Heart left ventricle (tissue), 16 donors: ENCODE data around the gene SHMT2. TPM values are rescaled to one million over a fixed set of nuclear protein-coding genes. Genes with fewer than 3 reads are reported as not detected.

ENCODE experiments used
- ATAC-seq, 4 donors: fragments of 200-7000 bp; cut with Tn5 transposase; one replicate each; pipeline ENCODE4 v1.9.1; 2020 to 2022; ENCODE audit warnings: moderate library complexity in 4 of 4, mild to moderate bottlenecking in 3 of 4, moderate number of reproducible peaks in 1 of 4
- DNase-seq, 5 donors: peaks; one replicate each; pipeline ENCODE4 v3.0.0-alpha.2; 2020
- H3K27ac ChIP-seq, 12 donors: fragments of 200-600 bp; sonication (generic) in 4 of 12; one replicate each; pipeline versions ENCODE4 v1.5.0 to v1.8.0; 2016 to 2022; ENCODE audit warnings: mild to moderate bottlenecking in 2 of 12
- H3K27me3 ChIP-seq, 9 donors: fragments of 200-600 bp; sonication (generic) in 2 of 9; one replicate each; pipeline versions ENCODE4 v1.5.1 to v1.8.0; 2016 to 2022; ENCODE audit warnings: mild to moderate bottlenecking in 3 of 9
- H3K36me3 ChIP-seq, 9 donors: fragments of 200-600 bp; sonication (generic) in 2 of 9; one replicate each; pipeline versions ENCODE4 v1.5.0 to v1.8.0; 2018 to 2022; ENCODE audit warnings: mild to moderate bottlenecking in 2 of 9
- H3K4me1 ChIP-seq, 12 donors: fragments of 200-600 bp; sonication (generic) in 4 of 12; one replicate each; pipeline versions ENCODE4 v1.5.0 to v1.8.0; 2016 to 2022; ENCODE audit warnings: mild to moderate bottlenecking in 3 of 12
- H3K4me3 ChIP-seq, 12 donors: fragments of 200-600 bp; sonication (generic) in 4 of 12; one replicate each; pipeline versions ENCODE4 v1.5.0 to v1.8.0; 2017 to 2022; ENCODE audit warnings: mild to moderate bottlenecking in 9 of 12, moderate library complexity in 4 of 12
- H3K9me3 ChIP-seq, 12 donors: fragments of 200-600 bp; sonication (generic) in 4 of 12; one replicate each; pipeline versions ENCODE4 v1.5.0 to v1.8.0; 2016 to 2022; ENCODE audit warnings: mild to moderate bottlenecking in 1 of 12
- POLR2A ChIP-seq, 2 donors: fragments of 450-650 bp; IDR thresholded peaks; one replicate each; pipeline ENCODE4 v1.6.1; 2017; ENCODE audit warnings: antibody characterized with exemption in 2 of 2, mild to moderate bottlenecking in 2 of 2, moderate library complexity in 2 of 2
- WGBS, 4 donors: extraction: QIAGEN DNeasy Blood & Tissue Kit in 2 of 4; methylation state at CpG; one replicate each; pipeline versions ENCODE4 v1.1.5 to v1.1.7; 2013 to 2018; 5-methylcytosine and 5-hydroxymethylcytosine counted together
- intact Hi-C, 10 donors: fragments of 100-400 bp; cut with DNase I; formaldehyde crosslinking; loops; one replicate each; pipeline versions ENCODE4 v1.11.1 to v1.14.2; 2022
- polyA plus RNA-seq, 2 donors: library from polyadenylated mRNA; stranded (reverse); fragments of 200-250 nt; gene quantifications; one replicate each; pipeline ENCODE4 v1.2.3, GENCODE V29; 2013
- total RNA-seq, 9 donors: library from RNA; depleted of rRNA in 2 of 9; stranded (reverse); fragments of >200 nt in 2 of 9; fragmentation: NEBNext Ultra II Directional in 3 of 9; extraction: Animal tissue kit (Norgen Biotek cat#: 25700) in 3 of 9; gene quantifications; one replicate each; pipeline versions ENCODE4 v1.1.0 to v1.2.4, GENCODE V29; 2016 to 2023
- TF ChIP-seq, protein P1 (sequence below), 12 donors: fragments of 200-600 bp; sonication (generic) in 4 of 12; IDR thresholded peaks; one replicate each; pipeline versions ENCODE4 v1.5.0 to v1.8.0; 2018 to 2022; ENCODE audit warnings: antibody characterized with exemption in 12 of 12, mild to moderate bottlenecking in 5 of 12
- donor health status: ischemic (EF 13 %, LVEDD 7.1; RV severe dilation, severe dysfunction).
- donor health status: healthy with polysubstance abuse.
- donor health status: DM: no; HTN: yes; CAD: no.
- donor health status: DM: no; HTN: no; CAD: no.
- donor health status: ischemic (EF 25% LVEDD 6.9; RV normal size, moderate dysfunction).
- donor health status: ischemic (EF 25% LVEDD 5.7; RV mildly dilated, moderate dysfunction).
- donor health status: healthy.
- donor health status: DM: yes; HTN: yes; CAD: no.
- donor health status: ischemic (EF 35%, LVEDD 5.7; RV mildly dilated, moderate dysfunction).
- donor health status: nonischemic (EF 11% LVEDD 7.7; RV severe dilation, severe dysfunction).
- donor health status: DM: yes; HTN: yes; CAD: no.
- donor health status: PGD.
- donor health status: ischemic (EF 29% LVEDD 5.4; RV normal size, mild dysfunction).
- donor health status: nonischemic (EF 23%, LVEDD 6.1; RV moderate dilation, normal function).

The SHMT2 gene
- total and polyA plus RNA-seq, 11 donors, result 15.9 to 76.5 (median 35.5) TPM

DNA sequence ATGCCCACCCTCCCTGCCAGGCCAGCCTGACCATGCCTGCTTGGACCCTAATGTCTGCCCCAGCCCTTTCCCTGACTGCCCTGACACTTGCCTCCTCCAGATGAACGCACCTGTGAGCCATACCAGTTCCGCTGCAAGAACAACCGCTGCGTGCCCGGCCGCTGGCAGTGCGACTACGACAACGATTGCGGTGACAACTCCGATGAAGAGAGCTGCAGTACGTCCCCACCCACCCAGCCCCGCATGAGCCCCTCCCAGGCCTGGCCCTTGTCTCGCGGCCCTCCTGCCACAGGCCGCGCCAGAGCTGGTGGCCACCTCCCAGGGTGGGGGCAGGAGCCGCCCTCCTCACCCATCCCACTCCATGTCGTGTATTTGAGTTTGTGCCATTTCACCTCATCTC lies 27.2 kb upstream of the SHMT2 start:
- DNase-seq (no peak), ATAC-seq (no peak)
- Histone ChIP-seq H3K4me3 (no peak overlapping the region), H3K4me1 (no peaks in the 10 kb centered on the region), H3K27ac (no peak overlapping the region), H3K27me3 (no peaks in the 10 kb centered on the region), H3K36me3 (peaks cover 0 to 100% (median 97%) of the 10 kb centered on the region in 9 donors), H3K9me3 (no peaks in the 10 kb centered on the region)
- 91 to 95% (median 93%) methylated on average over 19 of the region's 19 CpGs for WGBS, 4 donors
- intact Hi-C loops, result no loop called here
- TF ChIP-seq POLR2A (IDR thresholded peaks at IDR 0.05), result no peak
- TF ChIP-seq, protein P1, sequence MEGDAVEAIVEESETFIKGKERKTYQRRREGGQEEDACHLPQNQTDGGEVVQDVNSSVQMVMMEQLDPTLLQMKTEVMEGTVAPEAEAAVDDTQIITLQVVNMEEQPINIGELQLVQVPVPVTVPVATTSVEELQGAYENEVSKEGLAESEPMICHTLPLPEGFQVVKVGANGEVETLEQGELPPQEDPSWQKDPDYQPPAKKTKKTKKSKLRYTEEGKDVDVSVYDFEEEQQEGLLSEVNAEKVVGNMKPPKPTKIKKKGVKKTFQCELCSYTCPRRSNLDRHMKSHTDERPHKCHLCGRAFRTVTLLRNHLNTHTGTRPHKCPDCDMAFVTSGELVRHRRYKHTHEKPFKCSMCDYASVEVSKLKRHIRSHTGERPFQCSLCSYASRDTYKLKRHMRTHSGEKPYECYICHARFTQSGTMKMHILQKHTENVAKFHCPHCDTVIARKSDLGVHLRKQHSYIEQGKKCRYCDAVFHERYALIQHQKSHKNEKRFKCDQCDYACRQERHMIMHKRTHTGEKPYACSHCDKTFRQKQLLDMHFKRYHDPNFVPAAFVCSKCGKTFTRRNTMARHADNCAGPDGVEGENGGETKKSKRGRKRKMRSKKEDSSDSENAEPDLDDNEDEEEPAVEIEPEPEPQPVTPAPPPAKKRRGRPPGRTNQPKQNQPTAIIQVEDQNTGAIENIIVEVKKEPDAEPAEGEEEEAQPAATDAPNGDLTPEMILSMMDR (IDR thresholded peaks at IDR 0.05), result no peak

DNA sequence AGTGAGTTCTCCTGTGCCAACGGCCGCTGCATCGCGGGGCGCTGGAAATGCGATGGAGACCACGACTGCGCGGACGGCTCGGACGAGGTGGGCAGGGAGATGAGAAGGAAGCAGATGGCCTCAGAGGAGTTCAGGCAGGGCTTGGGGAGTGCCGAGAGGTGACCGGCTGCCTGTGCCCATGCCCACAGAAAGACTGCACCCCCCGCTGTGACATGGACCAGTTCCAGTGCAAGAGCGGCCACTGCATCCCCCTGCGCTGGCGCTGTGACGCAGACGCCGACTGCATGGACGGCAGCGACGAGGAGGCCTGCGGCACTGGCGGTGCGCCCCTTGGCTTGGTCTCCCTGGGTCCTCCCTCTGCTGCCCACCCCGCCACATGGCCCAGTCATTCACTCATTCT lies 26.3 kb upstream of the SHMT2 start:
- TF ChIP-seq, protein P1 (IDR thresholded peaks at IDR 0.05), result no peak
- TF ChIP-seq POLR2A (IDR thresholded peaks at IDR 0.05), result no peak
- H3K27me3 ChIP-seq, result no peaks in the 10 kb centered on the region
- DNase-seq (no peak), ATAC-seq (no peak)
- no peaks in the 10 kb centered on the region for H3K9me3 ChIP-seq
- intact Hi-C loops, result no loop called here
- H3K27ac ChIP-seq, result no peak overlapping the region
- H3K36me3 ChIP-seq, result peaks cover 0 to 100% (median 97%) of the 10 kb centered on the region in 9 donors
- H3K4me3 ChIP-seq, result no peak overlapping the region
- H3K4me1 ChIP-seq, result peaks cover 2 to 5% (median 4%) of the 10 kb centered on the region in 12 donors
- 93 to 98% (median 96%) methylated on average over 28 of the region's 28 CpGs for WGBS, 4 donors

DNA sequence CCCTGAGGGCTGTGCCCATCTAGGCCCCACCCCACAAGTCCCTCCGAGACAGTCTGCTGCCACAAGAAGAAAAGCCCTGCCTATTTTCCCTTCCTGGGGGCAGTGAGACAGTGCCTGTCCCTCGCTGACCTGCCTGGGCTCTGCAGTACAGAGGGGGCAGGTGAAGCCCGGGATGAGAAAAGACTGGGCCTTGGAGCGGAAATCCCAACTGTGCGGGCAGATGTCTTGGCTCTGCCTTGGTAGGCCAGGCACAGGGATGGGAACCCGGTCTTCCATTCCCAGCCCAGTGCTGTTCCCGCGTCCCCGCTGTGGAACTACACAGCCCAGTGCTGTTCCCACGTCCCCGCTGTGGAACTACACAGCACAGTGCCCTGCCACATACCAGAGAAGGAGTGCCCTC lies 25.7 kb upstream of the SHMT2 start:
- H3K36me3 ChIP-seq, result peaks cover 0 to 100% (median 91%) of the 10 kb centered on the region in 9 donors

DNA sequence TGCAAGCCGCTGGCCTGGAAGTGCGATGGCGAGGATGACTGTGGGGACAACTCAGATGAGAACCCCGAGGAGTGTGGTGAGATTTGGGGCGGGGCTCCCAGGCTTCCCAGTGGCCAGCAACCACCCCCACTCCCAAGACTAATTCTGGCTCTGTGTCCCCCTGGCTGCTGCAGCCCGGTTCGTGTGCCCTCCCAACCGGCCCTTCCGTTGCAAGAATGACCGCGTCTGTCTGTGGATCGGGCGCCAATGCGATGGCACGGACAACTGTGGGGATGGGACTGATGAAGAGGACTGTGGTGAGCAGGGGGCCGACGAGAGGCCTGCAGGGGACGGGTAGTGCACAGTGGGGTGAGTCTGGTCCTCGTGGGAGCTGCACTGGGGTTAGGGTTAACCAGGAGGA lies 25.1 kb upstream of the SHMT2 start:
- H3K36me3 ChIP-seq, result peaks cover 0 to 100% (median 85%) of the 10 kb centered on the region in 9 donors
- intact Hi-C loops, result no loop called here
- TF ChIP-seq, protein P1 (IDR thresholded peaks at IDR 0.05), result no peak
- no peak for TF ChIP-seq POLR2A (IDR thresholded peaks at IDR 0.05)
- H3K4me1 ChIP-seq, result peaks cover 6 to 17% (median 16%) of the 10 kb centered on the region in 12 donors
- no peaks in the 10 kb centered on the region for H3K9me3 ChIP-seq
- whole genome bisulfite sequencing, 4 donors, result 89 to 93% (median 92%) methylated on average over 16 to 19 of the region's 19 CpGs
- no peak for DNase-seq
- no peak overlapping the region for H3K27ac ChIP-seq
- no peak overlapping the region for H3K4me3 ChIP-seq
- no peak for ATAC-seq
- H3K27me3 ChIP-seq, result no peaks in the 10 kb centered on the region

More for the DNA sequence above, 25.7 kb upstream of the SHMT2 start:
- 83 to 91% (median 84%) methylated on average over 11 of the region's 11 CpGs for WGBS, 4 donors
- Histone ChIP-seq H3K4me1 (peaks cover 6 to 11% (median 9%) of the 10 kb centered on the region in 12 donors), H3K27ac (no peak overlapping the region), H3K4me3 (no peak overlapping the region), H3K27me3 (no peaks in the 10 kb centered on the region), H3K9me3 (no peaks in the 10 kb centered on the region)
- TF ChIP-seq, protein P1 (IDR thresholded peaks at IDR 0.05), result no peak
- TF ChIP-seq POLR2A (IDR thresholded peaks at IDR 0.05), result no peak
- DNase-seq (no peak), ATAC-seq (no peak)
- intact Hi-C loops, result no loop called here
